Erythroblast (primary cell): ENCODE data around the gene HMGB4.

Experiments
- DNase-seq, 2 experiments: peaks; one replicate each; lab custom pipeline; 2025; lab: John Stamatoyannopoulos, UW
- GATA1 ChIP-seq: IDR thresholded peaks from 2 replicates; pipeline ENCODE4 v1.6.1; 2011; ENCODE audit warnings: low read depth, mild to moderate bottlenecking, control low read depth, low read length, moderate library complexity
- POLR2A ChIP-seq: IDR thresholded peaks from 2 replicates; pipeline ENCODE4 v1.6.1; 2011; ENCODE audit warnings: mild to moderate bottlenecking, low read length

Gene HMGB4

DNA sequence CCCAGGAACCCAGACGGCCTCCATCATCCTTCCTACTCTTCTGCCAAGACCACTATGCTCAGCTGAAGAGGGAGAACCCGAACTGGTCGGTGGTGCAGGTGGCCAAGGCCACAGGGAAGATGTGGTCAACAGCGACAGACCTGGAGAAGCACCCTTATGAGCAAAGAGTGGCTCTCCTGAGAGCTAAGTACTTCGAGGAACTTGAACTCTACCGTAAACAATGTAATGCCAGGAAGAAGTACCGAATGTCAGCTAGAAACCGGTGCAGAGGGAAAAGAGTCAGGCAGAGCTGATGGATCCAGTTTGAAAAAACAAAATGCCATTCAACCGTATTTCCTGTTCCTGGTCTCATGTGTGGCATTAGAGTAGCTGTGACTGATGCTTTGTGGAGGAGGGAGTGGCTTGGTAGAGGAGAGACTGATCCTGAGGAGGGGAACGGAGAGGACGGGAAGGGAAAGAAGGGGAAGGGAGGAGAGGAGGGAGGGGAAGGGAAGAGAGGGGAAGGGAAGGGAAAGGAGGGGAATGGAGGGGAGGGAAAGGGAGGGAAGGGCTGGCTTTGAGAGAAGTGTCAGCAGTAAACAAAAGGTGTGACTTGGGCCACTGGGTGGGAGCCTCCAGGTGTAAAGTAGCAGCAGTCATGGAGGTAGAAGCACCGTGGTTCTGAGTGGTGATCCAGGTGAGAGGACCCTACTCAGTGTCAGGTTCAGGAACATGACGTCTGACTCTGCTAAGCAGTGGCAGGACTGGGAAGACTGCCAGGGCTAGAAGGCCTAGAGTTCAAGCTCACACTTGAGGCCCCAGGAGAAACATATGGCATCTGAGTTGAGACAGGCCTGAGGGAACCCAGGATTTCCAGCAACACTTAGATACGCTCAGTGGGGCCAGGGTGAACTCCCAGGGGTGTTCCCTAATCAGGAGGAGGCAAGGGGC is 846 bp downstream of the HMGB4 start:
- no peak for DNase-seq
- TF ChIP-seq GATA1 = no peak

DNA sequence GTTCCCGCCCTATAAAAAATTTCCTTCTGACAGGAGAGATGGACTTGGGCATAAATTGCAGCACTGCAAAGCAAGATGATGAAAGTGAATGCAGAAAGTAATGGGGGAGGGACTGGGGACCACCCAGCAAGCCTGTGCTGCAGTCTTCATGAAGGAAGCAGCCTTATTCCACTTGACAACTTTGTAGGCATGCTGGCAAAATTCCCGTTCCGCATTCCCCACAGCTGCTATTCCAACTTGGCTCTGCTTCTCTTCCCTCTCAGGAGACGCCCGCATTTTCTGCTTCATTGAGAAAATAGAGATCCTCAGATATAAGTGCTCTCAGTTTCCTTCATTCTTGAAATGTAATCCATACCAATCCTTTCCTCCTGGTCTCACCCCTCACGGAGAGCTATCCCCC is 2.4 kb downstream of the HMGB4 start:
- TF ChIP-seq GATA1 = no peak
- TF ChIP-seq POLR2A = no peak
- DNase-seq = no peak

DNA sequence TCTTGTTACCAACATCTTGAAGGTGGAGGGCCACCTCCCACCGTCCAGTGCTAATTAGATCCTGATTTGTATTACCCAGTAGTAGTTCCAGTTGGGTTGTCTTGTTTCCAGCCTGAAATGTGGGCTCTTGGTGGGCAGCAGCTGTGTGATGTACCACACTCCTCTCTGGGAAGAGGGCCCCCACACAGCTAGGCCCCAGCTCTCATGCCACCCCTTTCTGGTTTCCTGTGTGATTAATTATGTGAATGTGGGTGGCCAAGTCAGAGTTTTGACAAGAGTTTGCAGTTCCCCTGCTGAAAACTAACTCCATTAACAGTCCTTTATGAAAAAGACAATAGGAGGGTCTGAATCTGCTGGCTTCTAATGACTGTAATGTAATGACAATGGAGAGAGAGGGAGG is 3.8 kb downstream of the HMGB4 start:
- TF ChIP-seq GATA1 (no peak), POLR2A (no peak)
- no peak for DNase-seq

GRCh38 chr1:33872275-33872674 is 8.4 kb downstream of the HMGB4 start:
- no peak for TF ChIP-seq POLR2A
- no peak for TF ChIP-seq GATA1
- DNase-seq = no peak

- no peak for DNase-seq
- TF ChIP-seq POLR2A = no peak
- no peak for TF ChIP-seq GATA1
These were observed 8.8 kb downstream of the HMGB4 start for GRCh38 chr1:33872683-33873082.

GRCh38 chr1:33874636-33875035 is 10.8 kb downstream of the HMGB4 start:
- no peak for TF ChIP-seq POLR2A
- no peak for TF ChIP-seq GATA1
- no peak for DNase-seq

GRCh38 chr1:33875862-33876261 is 12.0 kb downstream of the HMGB4 start:
- no peak for TF ChIP-seq POLR2A
- TF ChIP-seq GATA1 = no peak
- no peak for DNase-seq

- TF ChIP-seq POLR2A (no peak), GATA1 (no peak)
- DNase-seq = no peak
These were observed 13.2 kb downstream of the HMGB4 start for GRCh38 chr1:33876970-33877650.

- DNase-seq = no peak
- TF ChIP-seq POLR2A (no peak), GATA1 (no peak)
These were observed 14.5 kb downstream of the HMGB4 start for GRCh38 chr1:33878392-33878791.

- no peak for DNase-seq
- no peak for TF ChIP-seq GATA1
- TF ChIP-seq POLR2A = no peak
These were observed 16.4 kb downstream of the HMGB4 start for GRCh38 chr1:33880305-33880704.

DNA sequence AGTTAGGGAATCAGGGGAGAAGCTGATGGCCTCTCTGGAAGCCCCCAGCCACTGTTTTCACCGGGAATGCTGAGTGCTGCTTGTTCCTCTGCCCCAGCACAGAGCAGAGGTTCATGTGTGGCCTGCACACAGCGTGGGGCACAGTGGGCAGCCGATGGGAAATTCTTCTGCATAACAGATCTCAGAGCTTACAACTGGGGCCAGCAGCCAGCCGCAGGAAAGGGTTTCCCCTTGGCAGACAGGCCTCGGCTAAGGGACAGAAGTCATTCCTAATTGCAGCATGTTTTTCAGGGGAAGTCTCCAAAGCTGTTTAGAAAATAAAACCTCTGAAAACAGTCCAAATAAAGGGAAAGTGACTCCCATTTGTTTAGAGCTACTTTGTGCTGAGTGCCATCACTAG is 22.6 kb downstream of the HMGB4 start:
- no peak for TF ChIP-seq GATA1
- TF ChIP-seq POLR2A = no peak
- no peak for DNase-seq

GRCh38 chr1:33893147-33893830 is 29.4 kb downstream of the HMGB4 start:
- no peak for DNase-seq
- TF ChIP-seq POLR2A (no peak), GATA1 (no peak)

DNA sequence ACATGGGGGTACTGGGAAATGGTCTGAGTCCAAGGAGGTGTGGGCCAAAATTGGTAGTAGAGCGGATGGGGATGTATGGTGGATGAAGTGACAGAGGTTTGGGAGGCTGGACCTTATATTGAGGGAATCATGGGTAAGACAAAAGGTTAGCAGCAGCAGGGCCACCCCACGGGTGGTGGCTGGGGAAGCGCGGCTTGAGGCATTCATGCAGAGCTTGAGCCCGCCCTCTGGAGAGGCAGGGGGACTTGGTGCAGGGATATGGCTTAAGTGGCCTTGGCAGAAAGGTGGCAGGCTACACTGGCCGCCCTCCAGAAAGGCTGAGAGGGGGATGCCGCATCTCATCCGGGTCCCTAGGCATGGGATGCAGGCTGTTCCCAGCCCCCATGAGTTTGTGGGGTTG is 31.5 kb downstream of the HMGB4 start:
- DNase-seq = no peak
- TF ChIP-seq POLR2A (no peak), GATA1 (no peak)

GRCh38 chr1:33895976-33896375 is 32.1 kb downstream of the HMGB4 start:
- TF ChIP-seq GATA1 (no peak), POLR2A (no peak)
- no peak for DNase-seq
